ENCODE data around the gene HEY2.
"Not testable (repeated sequence)": the region's sequence is repeated elsewhere in the genome, so short reads cannot be mapped to it uniquely, and the experiment has no call there.

Gene HEY2

DNA sequence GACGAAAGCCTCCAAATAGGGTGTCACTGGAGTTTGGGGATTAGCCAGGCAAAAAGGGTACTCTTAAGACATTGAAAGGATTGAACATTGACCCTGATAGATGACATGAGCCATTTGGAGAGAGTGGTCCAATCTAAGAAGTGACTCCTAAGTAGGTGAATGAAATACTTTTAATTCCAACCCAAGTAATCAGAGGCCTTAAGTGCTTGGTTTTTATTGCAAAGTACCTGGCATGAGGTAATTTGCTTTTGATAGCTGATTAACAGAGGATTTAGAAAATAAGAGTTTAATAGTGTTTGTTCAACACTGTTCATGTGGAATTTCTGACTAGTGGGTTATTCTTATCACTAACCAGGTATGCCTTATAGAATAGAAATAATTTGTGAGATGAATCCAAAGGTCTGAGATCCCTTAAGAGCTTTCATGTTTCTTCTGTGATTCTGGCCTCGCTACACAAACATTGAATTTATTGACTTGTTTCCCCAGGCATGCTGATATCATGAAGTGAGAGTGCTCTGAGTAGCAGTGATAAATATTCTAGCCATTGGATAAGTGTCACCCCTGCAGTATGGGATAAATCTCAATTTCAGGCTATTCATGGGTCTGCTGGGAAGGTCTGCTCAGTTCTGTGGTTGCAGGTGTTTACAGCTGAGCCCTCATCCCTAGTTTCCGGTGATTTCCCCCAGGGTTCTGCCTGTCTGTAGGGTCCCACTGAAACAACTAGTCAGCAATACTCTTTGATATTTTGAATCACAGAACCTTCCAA, 47.9 kb downstream of the HEY2 start:
- DNase-seq (ENCODE audit: low spot score) = no peak

DNA sequence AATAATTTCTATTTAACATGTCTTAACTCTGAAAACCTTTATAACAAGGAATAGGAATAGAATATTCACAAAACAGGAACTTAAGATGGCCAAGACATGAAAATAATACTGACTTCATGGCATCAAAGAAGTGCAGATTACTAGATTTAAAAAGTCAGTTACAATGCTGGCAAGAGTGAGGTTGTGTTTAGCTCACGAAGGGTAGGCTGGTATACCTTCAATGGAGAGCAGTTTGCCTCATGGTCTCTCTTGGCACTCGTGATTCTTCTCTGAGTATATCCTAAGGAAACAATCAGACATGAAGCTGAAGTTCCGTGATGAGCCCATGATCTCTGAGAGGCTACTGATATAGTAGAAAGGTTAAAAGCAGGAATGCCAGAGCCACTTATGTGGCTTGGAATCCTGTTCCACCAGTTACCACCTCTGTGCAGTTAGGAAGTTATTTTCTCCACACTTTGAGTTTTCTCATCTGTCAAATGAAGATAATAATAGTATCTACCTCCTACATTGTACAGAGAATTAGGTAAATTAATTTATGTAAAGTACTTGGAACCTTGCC, 48.5 kb downstream of the HEY2 start:
- DNase-seq (ENCODE audit: low spot score) = no peak

DNA sequence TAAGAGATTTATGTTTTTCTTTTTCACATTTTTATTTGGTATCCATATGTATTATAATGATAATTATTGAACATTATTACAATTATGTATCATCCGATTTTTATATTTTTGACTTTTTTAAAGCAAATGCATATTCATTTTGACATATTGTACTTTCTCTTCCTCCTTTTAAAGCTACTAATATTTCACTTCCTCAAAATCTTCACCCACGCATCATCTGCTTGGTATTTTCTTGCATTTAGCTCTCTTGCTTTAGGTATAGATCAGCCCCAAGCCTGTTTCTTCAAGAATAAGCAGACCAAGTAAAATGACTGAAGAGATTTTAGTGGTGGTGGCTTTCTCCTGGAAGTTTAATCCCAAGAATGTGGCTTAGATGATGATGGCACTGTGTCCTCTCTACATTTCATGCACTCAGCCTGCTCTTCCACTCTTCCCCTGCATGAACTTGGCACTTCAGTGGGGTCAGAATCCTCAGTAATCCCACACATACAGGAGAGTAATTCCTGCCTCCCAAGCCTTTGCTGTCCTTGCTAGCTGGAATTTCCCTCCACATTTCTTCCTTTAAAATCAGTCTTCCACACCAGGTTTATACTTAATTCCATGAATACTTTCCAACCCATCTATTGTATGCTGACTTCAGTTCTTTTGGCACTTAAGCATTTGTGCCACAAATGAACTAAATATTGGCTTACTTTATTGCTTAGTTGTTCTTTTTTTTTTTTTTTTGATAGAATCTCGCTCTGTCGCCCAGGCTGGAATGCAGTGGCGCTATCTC, 49.5 kb downstream of the HEY2 start:
- peak; percentile 71 for DNase-seq (ENCODE audit: low spot score)

- no peak for DNase-seq (ENCODE audit: low spot score)
These were observed 53.0 kb downstream of the HEY2 start for GRCh38 chr6:125802383-125802782.

DNA sequence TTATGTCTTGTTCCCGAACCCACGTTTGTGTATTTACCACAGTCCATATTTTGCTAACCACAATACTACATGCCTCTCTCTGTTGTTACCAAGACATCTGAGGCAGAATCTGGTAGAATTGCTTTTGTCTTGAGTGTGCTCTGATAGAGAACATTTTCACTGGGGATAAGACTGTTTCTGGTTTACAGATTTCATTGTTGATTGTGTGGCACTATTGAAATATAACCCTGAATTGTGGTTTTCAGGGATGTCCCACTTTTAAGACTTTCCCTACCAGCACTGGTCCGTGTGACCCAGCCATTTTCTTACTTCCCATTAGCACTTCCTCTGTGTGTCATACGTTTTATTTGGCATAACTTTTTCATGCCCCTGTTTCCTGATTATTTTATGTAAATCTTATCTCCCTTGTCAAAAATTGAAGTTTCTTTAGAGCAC, 53.5 kb downstream of the HEY2 start:
- DNase-seq (ENCODE audit: low spot score) = no peak

GRCh38 chr6:125804264-125804663, 54.8 kb downstream of the HEY2 start:
- DNase-seq (ENCODE audit: low spot score) = no peak

GRCh38 chr6:125804866-125805425, 55.5 kb downstream of the HEY2 start:
- not testable (repeated sequence) for DNase-seq (ENCODE audit: low spot score)

GRCh38 chr6:125806813-125807212, 57.4 kb downstream of the HEY2 start:
- no peak for DNase-seq (ENCODE audit: low spot score)

DNA sequence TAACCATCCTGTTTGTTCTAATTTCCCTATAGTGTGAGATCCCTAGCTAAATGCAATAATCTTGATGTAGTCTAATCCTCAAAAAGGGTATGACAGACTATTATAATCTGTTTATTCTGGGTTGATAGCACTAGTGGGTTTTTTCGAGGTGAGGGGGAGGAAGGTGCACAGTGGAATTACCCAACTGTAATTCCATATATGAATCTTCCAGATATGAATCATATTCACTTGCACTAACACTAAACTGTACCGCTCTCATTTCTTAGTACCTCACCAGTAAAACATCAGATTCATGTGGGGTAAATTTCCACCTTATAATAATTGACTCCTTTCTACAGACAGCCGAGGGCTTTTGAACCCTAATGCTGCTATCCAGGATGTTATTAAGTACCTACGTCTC, 57.9 kb downstream of the HEY2 start:
- DNase-seq (ENCODE audit: low spot score) = no peak

DNA sequence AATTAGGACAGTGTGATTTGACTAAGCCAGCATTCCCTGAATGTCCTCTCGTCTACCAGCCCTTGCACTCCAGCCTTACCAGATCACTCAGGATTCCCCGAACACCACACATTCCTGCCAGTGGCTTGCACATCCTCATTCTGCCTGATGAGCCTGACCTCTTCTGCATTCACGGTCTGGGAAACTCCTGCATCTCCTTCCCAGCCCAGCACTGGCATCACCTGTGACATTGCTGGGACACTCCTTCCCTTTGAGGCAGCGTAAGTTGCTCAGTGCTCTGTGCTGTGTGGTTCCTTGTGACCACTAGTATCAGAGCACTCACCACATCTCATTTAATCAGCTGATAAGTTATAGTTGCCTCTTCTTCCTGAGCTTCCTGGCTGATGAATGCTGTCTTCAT, 58.6 kb downstream of the HEY2 start:
- DNase-seq (ENCODE audit: low spot score) = no peak

GRCh38 chr6:125808591-125808990, 59.2 kb downstream of the HEY2 start:
- DNase-seq (ENCODE audit: low spot score) = no peak

DNA sequence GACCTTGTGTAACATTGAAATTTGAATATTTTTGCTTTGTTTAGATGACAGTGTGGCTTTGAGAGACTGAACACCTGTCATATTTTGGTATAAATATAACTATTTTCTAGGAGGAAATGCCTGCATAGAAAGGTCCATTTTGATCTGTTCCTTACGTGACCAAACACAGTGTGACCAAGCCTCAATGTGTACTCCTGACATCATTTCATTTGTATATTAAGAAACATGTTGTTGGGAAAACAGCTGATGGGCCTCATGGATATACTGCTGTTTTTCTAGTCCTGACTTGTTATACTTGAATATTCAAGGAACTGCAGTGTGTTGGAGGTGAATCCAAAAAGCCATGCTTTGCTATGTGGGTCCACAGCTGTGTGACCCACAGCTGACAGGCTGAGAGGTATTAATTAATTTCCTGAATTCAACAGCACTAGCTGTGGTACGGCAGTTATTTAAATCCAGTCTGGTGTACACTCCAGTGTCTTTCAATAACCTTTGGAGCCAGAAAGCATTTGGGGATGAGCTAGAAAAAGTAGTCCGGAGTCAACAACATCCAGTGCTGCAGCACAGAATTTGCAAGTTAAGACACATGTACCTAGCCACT, 60.2 kb downstream of the HEY2 start:
- DNase-seq (ENCODE audit: low spot score) = no peak

- no peak for DNase-seq (ENCODE audit: low spot score)
These were observed 61.0 kb downstream of the HEY2 start for GRCh38 chr6:125810445-125810844.
